Measurements from ENCODE around the gene OBSCN.

DNA sequence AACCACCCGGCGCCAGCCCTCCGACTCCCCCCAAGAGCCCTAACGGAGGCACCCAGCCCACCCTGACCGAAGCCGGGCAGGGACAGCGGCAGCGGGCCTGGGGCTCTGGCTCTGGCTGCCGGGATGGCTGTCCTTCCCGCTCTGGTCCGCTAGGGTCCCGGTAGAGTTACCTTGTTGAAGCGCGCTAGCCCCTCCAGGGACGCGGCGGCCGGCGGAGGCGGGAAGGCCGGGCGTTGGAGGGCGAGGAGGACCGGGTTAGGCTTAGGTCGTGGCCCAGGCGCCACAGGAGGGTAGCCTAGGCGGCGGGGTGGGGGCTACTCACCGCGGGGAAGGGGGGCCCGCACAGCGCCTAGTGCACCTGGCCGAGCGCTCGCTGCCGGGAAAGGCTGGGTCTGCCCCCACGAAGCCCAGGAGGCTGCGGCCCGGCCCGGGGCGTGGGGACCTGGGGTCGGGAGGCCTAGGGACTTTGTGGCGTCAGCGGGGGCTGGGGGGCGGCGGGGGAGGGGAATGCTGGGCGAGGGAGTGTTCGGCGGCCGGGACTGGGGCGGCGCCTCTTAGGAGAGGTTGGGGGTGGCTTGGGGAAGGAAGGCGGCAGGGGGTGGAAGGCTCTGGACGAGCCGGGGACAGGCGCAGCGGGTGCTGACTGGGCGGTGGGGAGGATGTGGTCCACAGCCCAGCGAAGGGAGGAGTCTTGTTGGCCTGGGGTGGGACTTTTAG is 208.5 kb downstream of the OBSCN start, which contains the start of gene TRIM17:
- TF ChIP-seq, protein P1, sequence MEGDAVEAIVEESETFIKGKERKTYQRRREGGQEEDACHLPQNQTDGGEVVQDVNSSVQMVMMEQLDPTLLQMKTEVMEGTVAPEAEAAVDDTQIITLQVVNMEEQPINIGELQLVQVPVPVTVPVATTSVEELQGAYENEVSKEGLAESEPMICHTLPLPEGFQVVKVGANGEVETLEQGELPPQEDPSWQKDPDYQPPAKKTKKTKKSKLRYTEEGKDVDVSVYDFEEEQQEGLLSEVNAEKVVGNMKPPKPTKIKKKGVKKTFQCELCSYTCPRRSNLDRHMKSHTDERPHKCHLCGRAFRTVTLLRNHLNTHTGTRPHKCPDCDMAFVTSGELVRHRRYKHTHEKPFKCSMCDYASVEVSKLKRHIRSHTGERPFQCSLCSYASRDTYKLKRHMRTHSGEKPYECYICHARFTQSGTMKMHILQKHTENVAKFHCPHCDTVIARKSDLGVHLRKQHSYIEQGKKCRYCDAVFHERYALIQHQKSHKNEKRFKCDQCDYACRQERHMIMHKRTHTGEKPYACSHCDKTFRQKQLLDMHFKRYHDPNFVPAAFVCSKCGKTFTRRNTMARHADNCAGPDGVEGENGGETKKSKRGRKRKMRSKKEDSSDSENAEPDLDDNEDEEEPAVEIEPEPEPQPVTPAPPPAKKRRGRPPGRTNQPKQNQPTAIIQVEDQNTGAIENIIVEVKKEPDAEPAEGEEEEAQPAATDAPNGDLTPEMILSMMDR (IDR thresholded peaks at IDR 0.05): peak; percentile 41
- TF ChIP-seq EZH2 (IDR thresholded peaks at IDR 0.05; ENCODE audit: borderline replicate concordance, insufficient read depth, low read depth, low read length, poor library complexity, severe bottlenecking): peak; percentile 30
